OCI-LY3 (cell line): Measurements from ENCODE around the gene WWTR1.

Experiments
- H2AFZ ChIP-seq: fragments of 200-600, 300-600 bp; shearing (Covaris generic); 2 replicates; pipeline ENCODE4 v1.6.0; 2014; ENCODE audit warnings: antibody characterized with exemption, low read depth, low read length
- H3K27ac ChIP-seq: fragments of 200-600, 300-600 bp; sonication (generic); 2 replicates; pipeline ENCODE4 v1.5.1; 2014; ENCODE audit warnings: mild to moderate bottlenecking, low read length, moderate library complexity, mixed read lengths
- H3K27me3 ChIP-seq: fragments of 200-600, 300-600 bp; sonication (generic); 2 replicates; pipeline ENCODE4 v1.6.1; 2014; ENCODE audit warnings: low read depth, low read length, mixed read lengths
- H3K36me3 ChIP-seq: fragments of 200-600, 300-600 bp; sonication (generic); replicated peaks from 2 replicates; pipeline ENCODE3; 2014; ENCODE audit warnings: low read depth, low read length, mixed read lengths
- H3K4me1 ChIP-seq: fragments of 300-600, 200-600 bp; sonication (generic); 2 replicates; pipeline ENCODE4 v1.6.1; 2014; ENCODE audit warnings: low read length, mixed read lengths
- H3K4me2 ChIP-seq: fragments of 200-600, 300-600 bp; sonication (generic); 2 replicates; pipeline ENCODE4 v1.6.1; 2014; ENCODE audit warnings: low read length, mixed read lengths
- H3K4me3 ChIP-seq: fragments of 300-600, 200-600 bp; sonication (generic); 2 replicates; pipeline ENCODE4 v1.5.1; 2014; ENCODE audit warnings: antibody characterized with exemption, mild to moderate bottlenecking, low read length, moderate library complexity
- H3K79me2 ChIP-seq: fragments of 300-600, 200-600 bp; shearing (Covaris generic); 2 replicates; pipeline ENCODE4 v1.6.1; 2014; ENCODE audit warnings: mild to moderate bottlenecking, low read length, mixed read lengths
- H3K9ac ChIP-seq: fragments of 300-600, 200-600 bp; shearing (Covaris generic); 2 replicates; pipeline ENCODE4 v1.6.0; 2014; ENCODE audit warnings: mild to moderate bottlenecking, low read length, moderate library complexity
- H3K9me3 ChIP-seq: fragments of 200-600, 300-600 bp; shearing (Covaris generic); 2 replicates; pipeline ENCODE4 v1.6.1; 2014; ENCODE audit warnings: low read length, mixed read lengths; ENCODE audit not compliant: insufficient read depth
- H4K20me1 ChIP-seq: fragments of 200-600, 300-600 bp; sonication (generic); 2 replicates; pipeline ENCODE4 v1.6.1; 2016; ENCODE audit warnings: low read length, mixed read lengths; ENCODE audit not compliant: insufficient read depth
- CTCF ChIP-seq: fragments of 200-600, 300-600 bp; sonication (generic); IDR thresholded peaks from 2 replicates; pipeline ENCODE4 v1.5.1; 2014; ENCODE audit warnings: antibody characterized with exemption, low read length, low read depth
- EZH2phosphoT487 ChIP-seq: fragments of 200-600 bp; shearing (Covaris generic); IDR thresholded peaks from 2 replicates; pipeline ENCODE4 v1.6.1; 2018; ENCODE audit warnings: antibody characterized with exemption, mixed run types, low read depth

WWTR1 gene

GRCh38 chr3:149579161-149579560 lies 78.7 kb downstream of the WWTR1 start:
- Histone ChIP-seq H3K27ac (no peak overlapping the region), H2AFZ (no peak overlapping the region), H3K9me3 (no peaks in the 10 kb centered on the region), H3K27me3 (no peaks in the 10 kb centered on the region), H3K36me3 (no peaks in the 10 kb centered on the region), H3K9ac (no peak overlapping the region), H4K20me1 (no peaks in the 10 kb centered on the region), H3K4me3 (no peak overlapping the region), H3K4me1 (peaks cover 4% of the 10 kb centered on the region; the same call in 1 of the 2 replicates), H3K4me2 (no peak overlapping the region), H3K79me2 (no peaks in the 10 kb centered on the region)
- TF ChIP-seq CTCF (no peak), EZH2phosphoT487 (no peak)

- Histone ChIP-seq H3K36me3 (no peaks in the 10 kb centered on the region), H3K4me1 (peaks cover 4% of the 10 kb centered on the region; the same call in 1 of the 2 replicates), H3K27me3 (no peaks in the 10 kb centered on the region), H3K4me3 (no peak overlapping the region), H3K9ac (no peak overlapping the region), H4K20me1 (no peaks in the 10 kb centered on the region), H3K9me3 (no peaks in the 10 kb centered on the region), H2AFZ (no peak overlapping the region), H3K27ac (no peak overlapping the region), H3K79me2 (no peaks in the 10 kb centered on the region), H3K4me2 (no peak overlapping the region)
- TF ChIP-seq CTCF: no peak
- TF ChIP-seq EZH2phosphoT487: no peak
Measured at GRCh38 chr3:149577801-149578200, 80.0 kb downstream of the WWTR1 start.

GRCh38 chr3:149575961-149576564 lies 81.8 kb downstream of the WWTR1 start:
- Histone ChIP-seq H3K36me3 (no peaks in the 10 kb centered on the region), H3K9ac (no peak overlapping the region), H3K27ac (no peak overlapping the region), H3K4me3 (no peak overlapping the region), H3K79me2 (no peaks in the 10 kb centered on the region), H2AFZ (no peak overlapping the region), H3K4me2 (no peak overlapping the region), H3K27me3 (no peaks in the 10 kb centered on the region), H3K9me3 (no peaks in the 10 kb centered on the region), H3K4me1 (peaks cover 4% of the 10 kb centered on the region; the same call in 1 of the 2 replicates), H4K20me1 (no peaks in the 10 kb centered on the region)
- TF ChIP-seq EZH2phosphoT487: no peak
- TF ChIP-seq CTCF: no peak

GRCh38 chr3:149575213-149575960 lies 82.4 kb downstream of the WWTR1 start:
- no peak overlapping the region for H3K9ac ChIP-seq
- H3K27ac ChIP-seq: no peak overlapping the region

More at GRCh38 chr3:149575213-149575960, 82.4 kb downstream of the WWTR1 start:
- H3K4me1 ChIP-seq: peaks cover 4% of the 10 kb centered on the region; the same call in 1 of the 2 replicates
- no peak overlapping the region for H3K4me2 ChIP-seq
- TF ChIP-seq EZH2phosphoT487: no peak
- no peak for TF ChIP-seq CTCF
- H3K4me3 ChIP-seq: no peak overlapping the region
- no peaks in the 10 kb centered on the region for H3K9me3 ChIP-seq
- H3K36me3 ChIP-seq: no peaks in the 10 kb centered on the region
- no peaks in the 10 kb centered on the region for H4K20me1 ChIP-seq
- no peaks in the 10 kb centered on the region for H3K79me2 ChIP-seq
- H3K27me3 ChIP-seq: no peaks in the 10 kb centered on the region
- no peak overlapping the region for H2AFZ ChIP-seq
